ENCODE measurements around the gene SRI.

The SRI gene

GRCh38 chr7:88224601-88225275 lies 4.9 kb upstream of the SRI start:
- no peak for DNase-seq (ENCODE audit: low read depth)

GRCh38 chr7:88223265-88223664 lies 3.4 kb upstream of the SRI start:
- DNase-seq (ENCODE audit: low read depth): no peak

GRCh38 chr7:88218836-88219605 lies 817 bp downstream of the SRI start:
- no peak for DNase-seq (ENCODE audit: low read depth)

GRCh38 chr7:88218429-88218745 lies 1.5 kb downstream of the SRI start:
- no peak for DNase-seq (ENCODE audit: low read depth)

- DNase-seq (ENCODE audit: low read depth): no peak
These were observed 2.0 kb downstream of the SRI start for GRCh38 chr7:88217675-88218428.

GRCh38 chr7:88216276-88216675 lies 3.6 kb downstream of the SRI start:
- no peak for DNase-seq (ENCODE audit: low read depth)

GRCh38 chr7:88215295-88215694 lies 4.5 kb downstream of the SRI start:
- no peak for DNase-seq (ENCODE audit: low read depth)

- no peak for DNase-seq (ENCODE audit: low read depth)
These were observed 5.4 kb downstream of the SRI start for GRCh38 chr7:88214456-88214855.

GRCh38 chr7:88212918-88213317 lies 6.9 kb downstream of the SRI start:
- DNase-seq (ENCODE audit: low read depth): no peak

GRCh38 chr7:88208521-88208920 lies 11.3 kb downstream of the SRI start:
- DNase-seq (ENCODE audit: low read depth): no peak

GRCh38 chr7:88206254-88206653 lies 13.6 kb downstream of the SRI start:
- no peak for DNase-seq (ENCODE audit: low read depth)

- DNase-seq (ENCODE audit: low read depth): no peak
These were observed 14.7 kb downstream of the SRI start for GRCh38 chr7:88205179-88205578.

- DNase-seq (ENCODE audit: low read depth): no peak
These were observed 15.2 kb downstream of the SRI start for GRCh38 chr7:88204525-88205110.

- DNase-seq (ENCODE audit: low read depth): no peak
These were observed 16.4 kb downstream of the SRI start for GRCh38 chr7:88203401-88203800.

GRCh38 chr7:88202799-88203198 lies 17.0 kb downstream of the SRI start:
- DNase-seq (ENCODE audit: low read depth): no peak

GRCh38 chr7:88202278-88202677 lies 17.6 kb downstream of the SRI start:
- no peak for DNase-seq (ENCODE audit: low read depth)

- DNase-seq (ENCODE audit: low read depth): no peak
These were observed 18.5 kb downstream of the SRI start for GRCh38 chr7:88201305-88201704.

- no peak for DNase-seq (ENCODE audit: low read depth)
These were observed 19.0 kb downstream of the SRI start for GRCh38 chr7:88200789-88201188.

- DNase-seq (ENCODE audit: low read depth): no peak
These were observed 19.6 kb downstream of the SRI start for GRCh38 chr7:88200261-88200660.

GRCh38 chr7:88191911-88192310 lies 27.9 kb downstream of the SRI start:
- DNase-seq (ENCODE audit: low read depth): no peak

GRCh38 chr7:88185650-88186049 lies 34.2 kb downstream of the SRI start:
- no peak for DNase-seq (ENCODE audit: low read depth)

GRCh38 chr7:88184848-88185304 lies 35.0 kb downstream of the SRI start:
- no peak for DNase-seq (ENCODE audit: low read depth)

- DNase-seq (ENCODE audit: low read depth): no peak
These were observed 36.8 kb downstream of the SRI start for GRCh38 chr7:88183051-88183450.
